ENCODE results near the gene TXLNB.

The TXLNB gene

DNA sequence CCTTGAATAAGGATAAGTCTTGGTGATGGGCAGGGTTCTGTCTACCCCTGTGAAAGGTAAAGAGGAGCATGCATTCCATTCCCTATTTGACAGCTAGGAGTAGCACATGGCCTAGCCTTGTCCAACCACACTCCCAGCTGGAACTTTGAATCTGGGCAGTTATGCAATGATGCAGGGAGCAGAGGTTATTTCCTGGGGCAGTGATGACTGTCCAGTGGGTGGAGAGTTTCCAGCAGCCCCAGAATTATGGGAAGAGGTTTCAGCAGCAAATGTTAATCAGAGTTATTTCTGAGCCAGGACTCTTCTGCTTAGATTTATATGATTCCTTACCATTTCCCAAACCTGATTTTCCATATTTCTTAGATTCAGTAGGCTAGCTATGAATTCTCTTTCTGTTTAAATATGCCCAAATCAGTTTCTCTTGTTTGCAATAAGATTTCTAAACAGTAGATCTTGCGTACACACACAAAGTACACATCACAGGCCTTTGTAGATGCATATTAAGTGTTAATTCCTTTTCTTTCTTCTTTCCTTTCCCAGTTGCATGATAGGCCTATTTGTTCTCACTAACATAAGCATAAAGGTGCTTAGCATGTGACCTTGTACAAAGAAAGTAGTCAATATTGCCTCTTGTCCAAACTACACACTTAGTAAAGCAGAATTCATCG lies 17.3 kb upstream of the TXLNB start (continued):
- TF ChIP-seq PRDM2 (tag by site-specific recombination; IDR thresholded peaks at IDR 0.05; ENCODE audit: borderline replicate concordance) (no peak), ZSCAN23 (tag by site-specific recombination; IDR thresholded peaks at IDR 0.05) (no peak), ZNF623 (tag by site-specific recombination; IDR thresholded peaks at IDR 0.05) (no peak), ZNF658 (tag by site-specific recombination; IDR thresholded peaks at IDR 0.05) (no peak), ZNF792 (tag by site-specific recombination; IDR thresholded peaks at IDR 0.05) (no peak), ZNF341 (tag by site-specific recombination; IDR thresholded peaks at IDR 0.05; ENCODE audit: low read depth) (no peak), ZNF37A (tag by site-specific recombination; IDR thresholded peaks at IDR 0.05) (no peak)

DNA sequence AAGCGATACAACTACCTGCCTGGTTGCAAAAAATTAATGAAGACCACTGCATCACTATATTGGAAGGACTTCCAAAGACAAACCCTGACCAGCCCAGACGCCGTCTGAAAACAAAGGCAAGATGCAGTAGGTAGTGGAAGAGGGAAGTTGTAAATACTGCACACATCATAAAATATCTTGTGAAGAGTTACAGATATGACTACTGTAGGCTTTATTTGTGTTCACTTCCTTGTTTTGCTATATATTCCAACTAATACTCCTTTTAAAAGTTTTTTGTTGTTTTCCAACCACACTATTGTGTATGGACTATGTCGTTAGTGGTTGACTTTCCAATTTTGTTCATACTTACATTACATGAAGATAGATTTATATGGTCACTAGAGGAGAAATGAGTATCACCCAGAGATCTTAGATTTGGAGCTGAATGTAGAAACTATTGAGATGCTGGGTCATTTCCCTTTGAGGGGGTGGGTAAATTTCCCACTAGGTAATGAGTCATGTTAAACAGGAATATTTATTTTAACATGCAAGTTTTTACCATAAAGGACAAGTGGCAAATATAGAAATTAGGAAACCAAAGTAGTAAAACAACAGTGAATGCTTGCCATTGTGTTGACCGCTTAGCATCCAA lies 16.6 kb upstream of the TXLNB start:
- no peaks in the 10 kb centered on the region for H3K36me3 ChIP-seq (ENCODE audit: control insufficient read depth in 2 of 2, insufficient read depth in 1 of 2, low read length in 2 of 2)
- H3K9me3 ChIP-seq (ENCODE audit: control insufficient read depth, insufficient read depth, low read depth, low read length): no peaks in the 10 kb centered on the region
- CTCF ChIA-PET: interaction anchor here (0.7 to 1.4 kb wide), 3 partner anchors 11 to 89 kb away, joined by 3 to 5 read pairs (median 4); no protein-coding TSS in a partner anchor
- no peak overlapping the region for H3K4me3 ChIP-seq (ENCODE audit: low read depth, low read length)
- H3K27ac ChIP-seq (ENCODE audit: extremely low read depth, low read depth, low read length): no peak overlapping the region
- no peaks in the 10 kb centered on the region for H3K4me1 ChIP-seq (ENCODE audit: control insufficient read depth, insufficient read depth, low read length)
- POLR2A ChIA-PET: no interaction called here
- TF ChIP-seq ZNF701 (tag by site-specific recombination; IDR thresholded peaks at IDR 0.05): no peak
- TF ChIP-seq ZSCAN5A (tag by site-specific recombination; IDR thresholded peaks at IDR 0.05): no peak
- no peak for TF ChIP-seq IKZF3 (tag by site-specific recombination; IDR thresholded peaks at IDR 0.05)
- TF ChIP-seq, protein P1, sequence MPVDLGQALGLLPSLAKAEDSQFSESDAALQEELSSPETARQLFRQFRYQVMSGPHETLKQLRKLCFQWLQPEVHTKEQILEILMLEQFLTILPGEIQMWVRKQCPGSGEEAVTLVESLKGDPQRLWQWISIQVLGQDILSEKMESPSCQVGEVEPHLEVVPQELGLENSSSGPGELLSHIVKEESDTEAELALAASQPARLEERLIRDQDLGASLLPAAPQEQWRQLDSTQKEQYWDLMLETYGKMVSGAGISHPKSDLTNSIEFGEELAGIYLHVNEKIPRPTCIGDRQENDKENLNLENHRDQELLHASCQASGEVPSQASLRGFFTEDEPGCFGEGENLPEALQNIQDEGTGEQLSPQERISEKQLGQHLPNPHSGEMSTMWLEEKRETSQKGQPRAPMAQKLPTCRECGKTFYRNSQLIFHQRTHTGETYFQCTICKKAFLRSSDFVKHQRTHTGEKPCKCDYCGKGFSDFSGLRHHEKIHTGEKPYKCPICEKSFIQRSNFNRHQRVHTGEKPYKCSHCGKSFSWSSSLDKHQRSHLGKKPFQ (tag by site-specific recombination; IDR thresholded peaks at IDR 0.05): no peak
- no peak for TF ChIP-seq CTCF (tag by site-specific recombination; IDR thresholded peaks at IDR 0.05)
- no peak for TF ChIP-seq ZNF148 (tag by site-specific recombination; IDR thresholded peaks at IDR 0.05; ENCODE audit: borderline replicate concordance)
- no peak for TF ChIP-seq ZNF335 (tag by site-specific recombination; conservative IDR thresholded peaks at IDR 0.05)
- no peak for TF ChIP-seq ZNF558 (tag by site-specific recombination; IDR thresholded peaks at IDR 0.05)
- no peak for TF ChIP-seq ZNF624 (tag by site-specific recombination; IDR thresholded peaks at IDR 0.05)
- TF ChIP-seq ZFP41 (tag by site-specific recombination; IDR thresholded peaks at IDR 0.05; ENCODE audit: borderline replicate concordance): no peak
- TF ChIP-seq ZNF529 (tag by site-specific recombination; IDR thresholded peaks at IDR 0.05; ENCODE audit: insufficient replicate concordance): no peak
- TF ChIP-seq, protein P2, sequence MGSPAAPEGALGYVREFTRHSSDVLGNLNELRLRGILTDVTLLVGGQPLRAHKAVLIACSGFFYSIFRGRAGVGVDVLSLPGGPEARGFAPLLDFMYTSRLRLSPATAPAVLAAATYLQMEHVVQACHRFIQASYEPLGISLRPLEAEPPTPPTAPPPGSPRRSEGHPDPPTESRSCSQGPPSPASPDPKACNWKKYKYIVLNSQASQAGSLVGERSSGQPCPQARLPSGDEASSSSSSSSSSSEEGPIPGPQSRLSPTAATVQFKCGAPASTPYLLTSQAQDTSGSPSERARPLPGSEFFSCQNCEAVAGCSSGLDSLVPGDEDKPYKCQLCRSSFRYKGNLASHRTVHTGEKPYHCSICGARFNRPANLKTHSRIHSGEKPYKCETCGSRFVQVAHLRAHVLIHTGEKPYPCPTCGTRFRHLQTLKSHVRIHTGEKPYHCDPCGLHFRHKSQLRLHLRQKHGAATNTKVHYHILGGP (tag by site-specific recombination; IDR thresholded peaks at IDR 0.05): no peak

Measured in HEK293 (cell line).